Neural cell (in vitro differentiated cells): ENCODE results near the gene PAX6. TPM values are rescaled to one million over a fixed set of nuclear protein-coding genes. Genes with fewer than 3 reads are reported as not detected.

ENCODE experiments used
- H2AFZ ChIP-seq: fragments of 200-600, 300-800 bp; sonication (generic), shearing (Covaris generic); 2 replicates; pipeline ENCODE4 v1.6.0; 2014; ENCODE audit warnings: low read depth, mild to moderate bottlenecking, antibody characterized with exemption, low read length, moderate library complexity
- H3F3A ChIP-seq: fragments of 200-600 bp; shearing (Covaris generic); 2 replicates; pipeline ENCODE4 v1.6.1; 2016; ENCODE audit warnings: mild to moderate bottlenecking, moderate library complexity, mixed read lengths, antibody characterized with exemption, low read length; ENCODE audit not compliant: insufficient read depth, poor library complexity, severe bottlenecking
- H3K27ac ChIP-seq: fragments of 200-600, 300-800 bp; sonication (generic), shearing (Covaris generic); 2 replicates; pipeline ENCODE4 v1.5.1; 2014; ENCODE audit warnings: mild to moderate bottlenecking, low read length, moderate library complexity
- H3K27me3 ChIP-seq: fragments of 300-800, 200-600 bp; sonication (generic), shearing (Covaris generic); 2 replicates; pipeline ENCODE4 v1.6.0; 2014; ENCODE audit warnings: mild to moderate bottlenecking, low read depth, low read length, moderate library complexity; ENCODE audit not compliant: insufficient read depth
- H3K36me3 ChIP-seq: fragments of 300-800, 200-600 bp; sonication (generic), shearing (Covaris generic); 2 replicates; pipeline ENCODE4 v1.5.1; 2014; ENCODE audit warnings: mild to moderate bottlenecking, antibody characterized with exemption, low read length, moderate library complexity; ENCODE audit not compliant: insufficient read depth
- H3K4me2 ChIP-seq: fragments of 300-800, 200-600 bp; sonication (generic), shearing (Covaris generic); 2 replicates; pipeline ENCODE4 v1.6.0; 2014; ENCODE audit warnings: mild to moderate bottlenecking, low read length
- H3K4me3 ChIP-seq: fragments of 300-800, 200-600 bp; sonication (generic), shearing (Covaris generic); 2 replicates; pipeline ENCODE4 v1.5.1; 2014; ENCODE audit warnings: mild to moderate bottlenecking, low read length, moderate library complexity
- H3K79me2 ChIP-seq: fragments of 200-600 bp; shearing (Covaris generic); replicated peaks from 2 replicates; pipeline ENCODE4 v1.6.0; 2014; ENCODE audit warnings: mild to moderate bottlenecking, low read length, moderate library complexity; ENCODE audit not compliant: insufficient read depth
- H3K9ac ChIP-seq: fragments of 300-800, 200-600 bp; sonication (generic), shearing (Covaris generic); 2 replicates; pipeline ENCODE4 v1.6.1; 2016; ENCODE audit warnings: mild to moderate bottlenecking, low read length, mixed read lengths
- H3K9me2 ChIP-seq: fragments of 200-600 bp; shearing (Covaris generic); 2 replicates; pipeline ENCODE4 v1.6.1; 2016; ENCODE audit warnings: mild to moderate bottlenecking, low read length, mixed read lengths; ENCODE audit not compliant: insufficient read depth
- H3K9me3 ChIP-seq: fragments of 200-600, 300-800 bp; sonication (generic), shearing (Covaris generic); 2 replicates; pipeline ENCODE4 v1.6.1; 2016; ENCODE audit warnings: mild to moderate bottlenecking, mixed run types, low read length, moderate library complexity, mixed read lengths
- H4K20me1 ChIP-seq: fragments of 200-600 bp; shearing (Covaris generic); 2 replicates; pipeline ENCODE4 v1.6.1; 2016; ENCODE audit warnings: mild to moderate bottlenecking, mixed run types; ENCODE audit not compliant: insufficient read depth
- EP300 ChIP-seq: fragments of 450-650 bp; conservative IDR thresholded peaks from 2 replicates; pipeline ENCODE4 v1.6.1; 2014; ENCODE audit warnings: antibody characterized with exemption, mild to moderate bottlenecking, moderate library complexity; ENCODE audit not compliant: poor library complexity, severe bottlenecking
- EZH2 ChIP-seq: fragments of 200-600, 300-800 bp; shearing (Covaris generic), sonication (generic); IDR thresholded peaks from 2 replicates; pipeline ENCODE4 v1.6.1; 2014; ENCODE audit warnings: antibody characterized with exemption, low read length, borderline replicate concordance, mild to moderate bottlenecking; ENCODE audit not compliant: insufficient read depth, poor library complexity, severe bottlenecking
- MXI1 ChIP-seq: fragments of 450-650 bp; conservative IDR thresholded peaks from 2 replicates; pipeline ENCODE4 v1.6.1; 2014; ENCODE audit warnings: antibody characterized with exemption, mild to moderate bottlenecking; ENCODE audit not compliant: poor library complexity, severe bottlenecking
- POLR2AphosphoS5 ChIP-seq: IDR thresholded peaks from 2 replicates; pipeline ENCODE4 v1.6.1; 2012
- RAD21 ChIP-seq: fragments of 450-650 bp; conservative IDR thresholded peaks from 2 replicates; pipeline ENCODE4 v1.6.1; 2014; ENCODE audit warnings: antibody characterized with exemption, mild to moderate bottlenecking, moderate library complexity
- SMC3 ChIP-seq: fragments of 450-650 bp; conservative IDR thresholded peaks from 2 replicates; pipeline ENCODE4 v1.6.1; 2014; ENCODE audit warnings: antibody characterized with exemption, mild to moderate bottlenecking, moderate library complexity; ENCODE audit not compliant: poor library complexity
- TAF1 ChIP-seq: IDR thresholded peaks from 2 replicates; pipeline ENCODE4 v1.6.1; 2012; ENCODE audit warnings: low read depth
- polyA plus RNA-seq: library from polyadenylated mRNA; depleted of rRNA; stranded (reverse); fragments of >200 nt; gene quantifications from 2 replicates; pipeline ENCODE4 v1.2.3, GENCODE V29; 2014
- TF ChIP-seq, protein P1 (sequence below): IDR thresholded peaks from 2 replicates; pipeline ENCODE4 v1.6.1; 2012; ENCODE audit warnings: borderline replicate concordance
- TF ChIP-seq, protein P2 (sequence below): fragments of 450-650 bp; IDR thresholded peaks from 2 replicates; pipeline ENCODE4 v1.5.1; 2014; ENCODE audit warnings: antibody characterized with exemption, mild to moderate bottlenecking, moderate library complexity; ENCODE audit not compliant: poor library complexity, severe bottlenecking

The PAX6 gene
- polyA plus RNA-seq, 1 donor from 2014 or later: 74.7 TPM

DNA sequence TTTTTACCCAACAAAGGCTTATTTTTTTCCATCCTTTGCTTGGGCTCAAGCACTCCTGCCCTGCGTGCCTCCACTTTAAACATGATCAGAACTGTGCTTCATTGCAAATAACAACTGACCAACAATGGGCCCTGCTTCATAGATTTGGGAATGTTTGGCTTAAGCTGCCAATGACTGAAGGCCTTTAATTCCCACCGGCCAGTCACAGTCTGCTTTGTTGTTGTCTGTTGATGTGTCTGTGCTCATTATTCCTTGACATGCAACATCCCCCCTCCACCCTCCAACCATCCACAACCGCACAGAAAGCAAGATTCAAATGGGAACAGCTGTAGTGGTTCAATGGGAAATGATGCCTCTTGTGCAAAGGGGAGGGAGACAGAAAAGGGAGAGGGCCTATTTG is 23.0 kb downstream of the PAX6 start:
- H3K9me2 ChIP-seq: no peaks in the 10 kb centered on the region
- no peak overlapping the region for H3K4me2 ChIP-seq
- H3K4me3 ChIP-seq: no peak overlapping the region
- no peak overlapping the region for H3K27ac ChIP-seq
- H2AFZ ChIP-seq: no peak overlapping the region
- peaks cover 5% of the 10 kb centered on the region for H3F3A ChIP-seq
- no peaks in the 10 kb centered on the region for H3K27me3 ChIP-seq
- H3K9ac ChIP-seq: no peak overlapping the region
- peaks cover 6% of the 10 kb centered on the region for H3K36me3 ChIP-seq
- no peaks in the 10 kb centered on the region for H3K9me3 ChIP-seq
- H4K20me1 ChIP-seq: no peaks in the 10 kb centered on the region
- H3K79me2 ChIP-seq: no peaks in the 10 kb centered on the region
- TF ChIP-seq EZH2 (no peak), EP300 (no peak)
- TF ChIP-seq, protein P1, sequence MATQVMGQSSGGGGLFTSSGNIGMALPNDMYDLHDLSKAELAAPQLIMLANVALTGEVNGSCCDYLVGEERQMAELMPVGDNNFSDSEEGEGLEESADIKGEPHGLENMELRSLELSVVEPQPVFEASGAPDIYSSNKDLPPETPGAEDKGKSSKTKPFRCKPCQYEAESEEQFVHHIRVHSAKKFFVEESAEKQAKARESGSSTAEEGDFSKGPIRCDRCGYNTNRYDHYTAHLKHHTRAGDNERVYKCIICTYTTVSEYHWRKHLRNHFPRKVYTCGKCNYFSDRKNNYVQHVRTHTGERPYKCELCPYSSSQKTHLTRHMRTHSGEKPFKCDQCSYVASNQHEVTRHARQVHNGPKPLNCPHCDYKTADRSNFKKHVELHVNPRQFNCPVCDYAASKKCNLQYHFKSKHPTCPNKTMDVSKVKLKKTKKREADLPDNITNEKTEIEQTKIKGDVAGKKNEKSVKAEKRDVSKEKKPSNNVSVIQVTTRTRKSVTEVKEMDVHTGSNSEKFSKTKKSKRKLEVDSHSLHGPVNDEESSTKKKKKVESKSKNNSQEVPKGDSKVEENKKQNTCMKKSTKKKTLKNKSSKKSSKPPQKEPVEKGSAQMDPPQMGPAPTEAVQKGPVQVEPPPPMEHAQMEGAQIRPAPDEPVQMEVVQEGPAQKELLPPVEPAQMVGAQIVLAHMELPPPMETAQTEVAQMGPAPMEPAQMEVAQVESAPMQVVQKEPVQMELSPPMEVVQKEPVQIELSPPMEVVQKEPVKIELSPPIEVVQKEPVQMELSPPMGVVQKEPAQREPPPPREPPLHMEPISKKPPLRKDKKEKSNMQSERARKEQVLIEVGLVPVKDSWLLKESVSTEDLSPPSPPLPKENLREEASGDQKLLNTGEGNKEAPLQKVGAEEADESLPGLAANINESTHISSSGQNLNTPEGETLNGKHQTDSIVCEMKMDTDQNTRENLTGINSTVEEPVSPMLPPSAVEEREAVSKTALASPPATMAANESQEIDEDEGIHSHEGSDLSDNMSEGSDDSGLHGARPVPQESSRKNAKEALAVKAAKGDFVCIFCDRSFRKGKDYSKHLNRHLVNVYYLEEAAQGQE: no peak

DNA sequence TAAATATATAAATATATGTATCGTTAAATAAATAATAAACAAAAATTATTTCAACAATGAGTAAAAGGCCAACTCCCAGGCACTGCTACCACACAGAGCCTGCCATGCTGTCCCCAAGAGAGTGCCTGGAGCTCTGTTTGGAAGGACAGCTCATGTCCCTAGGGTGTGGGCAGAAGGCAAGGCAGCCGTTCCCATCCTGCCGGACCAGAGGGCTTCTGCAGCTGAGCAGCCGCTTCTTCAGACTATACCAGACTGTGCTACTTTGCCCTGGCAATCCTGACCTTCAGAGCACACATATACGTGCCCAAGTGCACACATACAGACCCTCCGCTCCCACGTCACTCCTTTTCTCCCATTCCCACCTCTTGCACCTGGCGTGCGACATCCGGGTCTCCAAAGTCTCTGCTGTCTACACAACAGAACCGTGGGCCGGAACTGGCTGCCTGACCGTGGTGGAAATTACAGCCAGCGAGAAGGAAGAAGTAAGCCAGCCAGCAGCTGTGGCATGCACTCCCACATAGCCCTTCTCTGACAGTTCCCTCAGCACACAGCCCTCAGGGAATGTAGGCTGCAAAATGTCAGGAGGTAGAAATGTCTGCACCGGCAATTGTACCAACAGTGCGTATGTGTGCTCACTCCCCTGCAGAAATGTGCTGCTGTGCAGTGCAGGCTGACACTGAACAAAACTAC is 24.0 kb downstream of the PAX6 start:
- peaks cover 5% of the 10 kb centered on the region for H3F3A ChIP-seq
- no peaks in the 10 kb centered on the region for H3K27me3 ChIP-seq
- H3K27ac ChIP-seq: no peak overlapping the region
- H2AFZ ChIP-seq: no peak overlapping the region
- peaks cover 6% of the 10 kb centered on the region for H3K36me3 ChIP-seq
- H4K20me1 ChIP-seq: no peaks in the 10 kb centered on the region
- no peaks in the 10 kb centered on the region for H3K9me3 ChIP-seq
- TF ChIP-seq EP300 (no peak), EZH2 (no peak), MXI1 (no peak), SMC3 (no peak), RAD21 (no peak), POLR2AphosphoS5 (no peak), TAF1 (no peak)
- TF ChIP-seq, protein P1: no peak
- TF ChIP-seq, protein P2, sequence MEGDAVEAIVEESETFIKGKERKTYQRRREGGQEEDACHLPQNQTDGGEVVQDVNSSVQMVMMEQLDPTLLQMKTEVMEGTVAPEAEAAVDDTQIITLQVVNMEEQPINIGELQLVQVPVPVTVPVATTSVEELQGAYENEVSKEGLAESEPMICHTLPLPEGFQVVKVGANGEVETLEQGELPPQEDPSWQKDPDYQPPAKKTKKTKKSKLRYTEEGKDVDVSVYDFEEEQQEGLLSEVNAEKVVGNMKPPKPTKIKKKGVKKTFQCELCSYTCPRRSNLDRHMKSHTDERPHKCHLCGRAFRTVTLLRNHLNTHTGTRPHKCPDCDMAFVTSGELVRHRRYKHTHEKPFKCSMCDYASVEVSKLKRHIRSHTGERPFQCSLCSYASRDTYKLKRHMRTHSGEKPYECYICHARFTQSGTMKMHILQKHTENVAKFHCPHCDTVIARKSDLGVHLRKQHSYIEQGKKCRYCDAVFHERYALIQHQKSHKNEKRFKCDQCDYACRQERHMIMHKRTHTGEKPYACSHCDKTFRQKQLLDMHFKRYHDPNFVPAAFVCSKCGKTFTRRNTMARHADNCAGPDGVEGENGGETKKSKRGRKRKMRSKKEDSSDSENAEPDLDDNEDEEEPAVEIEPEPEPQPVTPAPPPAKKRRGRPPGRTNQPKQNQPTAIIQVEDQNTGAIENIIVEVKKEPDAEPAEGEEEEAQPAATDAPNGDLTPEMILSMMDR: no peak
- H3K9me2 ChIP-seq: no peaks in the 10 kb centered on the region
- H3K4me3 ChIP-seq: no peak overlapping the region
- no peak overlapping the region for H3K4me2 ChIP-seq
- H3K79me2 ChIP-seq: no peaks in the 10 kb centered on the region
- no peak overlapping the region for H3K9ac ChIP-seq
